HG02973 (cell line): ENCODE results near the gene TEPSIN.
"Not testable (repeated sequence)": the region's sequence is repeated elsewhere in the genome, so short reads cannot be mapped to it uniquely, and the experiment has no call there.

Experiments used
- ATAC-seq: cut with Tn5 transposase; IDR thresholded peaks from one replicate; pipeline ENCODE4 v1.9.1; 2021; ENCODE audit warnings: moderate library complexity; ENCODE audit not compliant: unreplicated experiment

TEPSIN gene

DNA sequence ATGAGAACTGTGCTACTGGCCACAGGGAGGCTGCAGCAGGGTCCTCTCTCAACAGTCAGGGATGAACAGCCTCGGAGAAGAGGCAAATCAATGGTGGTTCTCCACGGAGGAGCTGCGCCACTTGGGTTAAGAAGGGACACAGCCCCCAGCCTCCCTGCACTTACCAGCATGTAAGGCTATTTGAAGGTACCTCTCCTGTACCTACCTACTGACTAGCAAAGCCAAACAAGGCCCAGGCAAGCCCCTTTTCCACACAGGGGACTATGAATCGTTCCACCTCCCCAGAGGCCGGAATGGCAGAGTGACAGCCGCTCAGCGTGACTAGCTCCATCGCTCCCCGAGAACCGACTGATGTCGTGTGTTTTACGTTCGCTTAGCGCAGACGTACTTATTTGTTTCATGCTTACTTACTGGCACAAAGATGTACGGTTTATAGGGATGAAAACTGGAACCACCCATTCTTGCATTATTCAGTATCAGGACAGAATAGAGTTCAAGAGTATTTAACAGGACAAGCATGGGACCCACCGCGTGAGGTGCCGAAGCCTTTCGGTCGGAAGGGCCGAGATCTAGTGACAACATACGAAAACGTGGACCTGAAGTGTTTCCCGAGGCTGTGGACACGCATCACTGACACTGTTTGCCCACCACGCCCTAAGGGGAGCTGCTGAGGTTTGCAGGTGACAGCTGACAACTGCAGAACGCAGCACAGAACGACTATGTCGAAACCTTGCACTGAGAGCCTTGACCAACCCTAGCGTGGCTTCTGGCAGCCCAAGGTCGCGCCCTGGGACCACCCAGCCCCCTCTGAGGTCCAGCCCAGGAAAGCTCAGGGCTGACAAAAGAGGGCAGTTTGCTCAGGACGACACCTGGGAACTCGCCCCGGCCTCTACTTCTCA lies 1.0 kb downstream of the TEPSIN start:
- ATAC-seq, result no peak

DNA sequence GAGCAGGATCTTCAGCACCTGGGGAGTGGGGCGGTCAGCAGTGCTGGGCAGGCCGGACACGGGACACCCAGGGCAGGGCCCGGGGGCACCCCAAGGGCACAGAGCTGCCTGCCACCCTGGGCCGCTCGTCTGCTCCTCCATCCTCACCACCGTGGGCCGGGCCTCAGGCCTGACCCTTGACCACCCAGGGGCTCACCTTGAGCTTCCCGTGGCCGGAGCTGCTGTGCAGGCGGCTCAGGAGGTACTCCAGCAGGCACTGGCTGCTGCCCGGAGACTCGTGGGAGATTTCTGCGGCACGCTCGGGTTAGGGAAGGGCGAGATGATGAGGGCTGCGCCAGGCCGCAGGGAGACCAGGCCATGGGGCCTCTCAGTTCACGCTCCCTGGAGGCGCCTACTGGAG lies 2.1 kb downstream of the TEPSIN start:
- no peak for ATAC-seq

DNA sequence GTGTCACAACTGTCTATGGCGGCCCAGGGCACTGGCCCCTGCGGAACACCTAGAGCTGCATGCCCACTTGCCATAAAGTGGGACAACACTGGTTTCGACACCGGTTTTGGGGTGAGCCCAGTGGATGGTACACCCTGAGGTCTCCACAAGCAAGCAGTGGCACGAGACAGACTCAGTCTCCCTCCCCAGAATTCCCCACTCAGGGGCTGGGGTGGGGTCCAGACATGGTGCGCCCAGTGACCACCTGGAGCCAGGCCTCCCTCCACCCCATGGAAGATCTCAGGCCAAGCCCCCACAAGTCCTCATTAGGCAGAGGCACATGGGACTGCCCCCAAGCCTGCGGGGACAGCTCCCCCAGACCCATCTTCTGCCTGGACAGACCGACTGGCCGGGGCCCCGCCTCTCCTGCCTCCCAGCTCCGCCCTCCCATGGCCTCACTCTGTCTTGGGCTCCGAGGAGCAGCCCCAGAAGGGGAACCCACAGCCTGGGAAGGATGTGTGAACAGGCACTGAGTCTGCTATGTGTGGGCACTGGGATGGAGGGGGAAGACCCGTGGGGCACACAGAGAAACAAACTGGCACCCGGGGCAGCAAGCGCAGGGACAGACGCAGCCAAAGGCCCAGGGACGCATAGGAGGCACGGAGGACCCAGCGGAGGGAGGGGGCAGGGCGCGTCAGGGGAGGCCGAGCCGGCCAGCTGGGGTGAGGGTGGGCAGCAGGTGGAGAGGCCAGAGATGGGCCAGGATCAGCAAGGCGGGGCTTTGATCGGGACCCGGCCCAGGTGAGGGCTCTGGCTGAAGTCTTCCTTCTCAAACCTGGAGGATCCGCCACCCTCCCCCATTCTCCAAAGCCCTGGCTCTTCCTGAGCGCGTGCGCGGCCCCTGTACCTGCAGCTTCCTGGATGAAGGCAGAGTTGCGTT lies 2.8 kb downstream of the TEPSIN start:
- ATAC-seq, result no peak

DNA sequence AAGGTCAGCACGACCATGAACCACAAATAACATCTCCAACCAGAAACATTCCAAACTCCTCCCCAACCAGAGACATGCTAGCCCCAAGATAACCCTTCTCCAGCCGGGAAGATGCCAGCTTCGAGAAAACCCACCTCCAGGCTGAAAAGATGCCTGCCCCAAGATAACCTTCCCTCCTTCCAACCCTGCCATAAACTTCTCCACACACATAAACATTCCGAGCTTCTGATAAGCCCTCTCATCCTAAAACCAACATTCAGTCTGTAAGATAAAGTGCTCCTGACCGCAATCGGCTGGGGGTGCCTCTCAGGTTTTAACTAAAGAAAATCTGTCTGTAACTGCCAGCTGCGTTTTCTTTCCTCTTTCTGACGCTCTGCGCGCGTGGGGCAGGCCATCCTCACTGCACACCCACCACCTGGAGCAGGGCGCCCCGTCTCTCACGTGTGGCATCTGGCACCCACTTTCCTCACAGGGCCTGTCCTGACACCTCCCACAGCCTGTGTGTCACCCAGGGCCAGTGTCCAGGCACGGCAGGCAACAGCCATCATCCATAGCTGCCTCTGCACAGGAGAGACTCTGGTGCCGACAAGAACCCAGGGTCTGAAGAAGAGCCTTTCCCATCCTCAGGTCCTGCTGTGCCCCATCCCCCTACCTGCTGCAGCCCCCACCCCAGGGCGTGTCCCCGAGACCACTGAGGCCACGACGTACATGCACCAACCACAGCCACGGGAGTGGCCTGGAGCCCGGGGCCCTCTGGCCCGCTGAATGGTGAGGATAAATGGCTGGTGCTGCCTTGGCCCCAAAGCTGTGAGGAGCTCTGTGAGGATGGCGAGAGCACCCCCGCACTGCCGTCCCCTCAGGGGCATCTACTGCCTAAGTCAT lies 3.7 kb downstream of the TEPSIN start:
- ATAC-seq, result no peak

DNA sequence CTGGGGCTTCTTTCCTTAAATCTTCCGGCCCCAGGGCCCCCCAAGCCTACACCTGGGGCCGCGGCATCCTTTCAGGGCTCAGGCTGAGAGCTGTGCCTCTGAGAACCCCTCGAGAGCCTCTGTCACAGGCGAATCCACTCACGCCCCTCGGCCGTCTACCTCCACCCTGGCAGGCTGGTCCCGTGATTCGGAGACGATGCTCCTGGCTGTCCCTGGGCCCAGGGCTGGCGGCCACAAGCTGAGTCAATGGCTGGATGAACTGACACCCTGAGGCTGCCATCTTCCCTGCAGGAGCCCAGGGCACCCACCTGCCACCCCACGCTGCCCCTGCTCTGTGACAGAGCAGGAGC lies 4.4 kb downstream of the TEPSIN start:
- no peak for ATAC-seq

DNA sequence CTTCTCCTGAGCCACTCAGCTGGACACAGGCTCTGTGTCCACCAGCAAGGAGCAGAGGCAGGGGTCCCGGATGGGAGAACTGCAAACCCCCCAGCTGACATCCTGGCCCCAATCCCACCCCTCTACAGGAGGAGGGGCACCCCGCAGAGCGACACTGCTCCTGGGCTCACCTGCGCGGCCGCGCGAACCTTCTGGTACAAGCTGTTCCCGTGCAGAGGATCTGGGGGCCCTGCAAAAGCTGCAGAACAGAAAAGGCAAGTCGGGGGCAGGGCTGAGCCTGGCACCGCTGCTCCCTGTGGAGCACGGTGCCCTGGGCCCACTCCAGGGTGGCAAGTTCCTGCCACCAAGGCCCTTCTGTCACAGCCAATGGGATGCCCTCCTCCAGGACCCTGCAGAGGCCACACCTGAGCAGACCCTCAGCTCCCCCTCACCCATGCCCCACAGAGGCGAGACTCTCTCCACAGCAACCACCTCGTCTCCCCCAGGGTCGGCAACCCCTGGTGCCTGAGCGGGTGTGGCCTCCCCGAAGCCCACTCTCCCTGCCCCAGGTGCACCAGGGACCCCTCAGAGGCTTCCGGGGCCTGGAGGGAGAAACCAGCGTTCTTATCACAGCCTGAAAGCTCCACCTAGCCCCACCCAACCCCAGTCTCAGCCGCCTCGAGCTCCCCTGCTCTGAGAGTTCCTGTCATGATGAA lies 4.9 kb downstream of the TEPSIN start:
- ATAC-seq, result no peak

DNA sequence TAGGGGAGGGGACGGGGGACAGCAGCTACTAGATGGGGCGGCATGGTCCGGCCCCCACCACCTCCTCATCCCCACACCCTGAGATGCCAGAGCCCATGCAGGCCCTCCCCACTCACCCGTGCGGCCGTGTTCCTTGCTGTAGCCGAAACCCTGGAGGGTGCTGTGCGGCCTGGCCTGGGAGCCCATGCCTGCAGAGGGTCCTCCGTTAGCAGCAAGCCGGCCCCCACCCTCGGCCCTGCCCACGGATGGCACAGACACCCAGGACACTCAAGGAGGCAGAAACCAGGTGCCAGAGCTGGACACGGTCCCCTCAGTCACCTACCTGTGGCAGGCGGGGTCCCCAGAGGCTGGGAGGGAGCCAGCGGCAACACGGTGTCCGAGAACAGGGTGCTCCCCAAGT lies 5.5 kb downstream of the TEPSIN start:
- no peak for ATAC-seq

DNA sequence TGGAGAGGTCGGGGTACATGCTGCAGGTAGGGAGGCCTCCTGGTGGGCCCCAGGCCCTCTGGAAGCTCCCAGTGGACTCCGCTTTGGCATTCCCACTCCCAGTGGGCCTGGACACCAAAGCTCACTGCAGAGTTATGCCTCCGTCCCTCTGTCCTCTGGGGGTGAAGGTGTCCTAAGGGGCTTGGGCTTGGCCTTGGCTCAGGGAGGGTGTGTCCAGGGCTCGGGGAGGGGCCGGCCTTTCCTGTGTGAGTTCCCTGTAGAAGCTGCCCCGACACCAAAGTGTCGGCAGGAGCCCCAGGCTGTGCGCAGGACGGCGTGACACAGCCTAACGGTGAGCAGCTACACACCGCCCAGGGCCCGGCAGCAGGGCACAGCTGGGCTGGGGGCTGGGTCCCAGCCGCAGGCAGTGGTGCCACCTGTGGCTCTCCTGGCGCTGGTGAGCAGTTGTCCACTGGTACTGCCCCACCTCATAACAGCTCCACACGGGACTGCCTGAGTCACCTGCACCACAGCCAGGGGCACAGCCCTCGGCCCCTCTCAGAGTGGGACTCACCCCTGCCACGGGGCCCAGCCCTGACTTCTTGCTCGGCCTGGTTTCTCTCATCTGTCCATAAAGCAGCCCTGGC lies 6.1 kb downstream of the TEPSIN start:
- ATAC-seq, result no peak

DNA sequence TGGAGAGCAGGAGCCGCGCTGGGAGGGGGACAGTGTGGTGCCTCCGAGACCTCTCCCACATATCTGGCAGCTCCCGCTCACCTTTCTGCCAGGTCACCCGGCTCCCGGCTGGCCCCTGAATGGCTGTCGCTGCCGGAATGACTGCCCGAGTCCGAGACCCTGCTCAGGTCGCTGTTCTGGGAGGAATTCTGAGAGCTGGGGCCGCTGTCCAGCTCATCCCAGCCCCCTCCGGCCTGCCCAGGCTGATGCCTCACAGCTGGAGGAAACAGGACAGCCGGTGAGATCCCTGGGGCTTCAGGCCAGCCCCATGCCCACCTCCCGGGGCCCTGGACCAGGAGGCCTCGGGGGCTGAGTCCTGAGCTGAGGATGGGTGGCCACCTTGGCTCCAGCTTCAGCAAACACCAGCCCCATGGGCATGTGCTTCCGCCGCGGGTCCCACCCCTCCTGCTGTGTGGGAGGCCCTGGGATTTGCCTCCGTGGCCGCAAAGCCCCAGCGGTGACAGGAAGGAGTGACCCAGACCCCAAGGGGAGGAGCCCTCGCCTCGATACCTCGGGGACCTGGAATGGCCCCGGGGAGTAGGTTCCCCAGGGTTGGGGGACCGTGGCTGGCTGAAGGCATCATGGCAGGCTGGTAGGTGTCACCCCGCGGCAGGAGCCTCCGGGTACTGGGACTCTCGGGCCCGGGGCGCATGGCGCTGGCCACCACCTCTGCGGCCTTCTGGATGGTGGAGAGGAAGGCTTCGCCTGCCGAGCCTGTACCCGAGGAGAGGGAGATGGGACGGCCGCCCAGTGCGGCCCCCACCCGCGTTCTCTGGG lies 6.9 kb downstream of the TEPSIN start:
- ATAC-seq, result no peak

DNA sequence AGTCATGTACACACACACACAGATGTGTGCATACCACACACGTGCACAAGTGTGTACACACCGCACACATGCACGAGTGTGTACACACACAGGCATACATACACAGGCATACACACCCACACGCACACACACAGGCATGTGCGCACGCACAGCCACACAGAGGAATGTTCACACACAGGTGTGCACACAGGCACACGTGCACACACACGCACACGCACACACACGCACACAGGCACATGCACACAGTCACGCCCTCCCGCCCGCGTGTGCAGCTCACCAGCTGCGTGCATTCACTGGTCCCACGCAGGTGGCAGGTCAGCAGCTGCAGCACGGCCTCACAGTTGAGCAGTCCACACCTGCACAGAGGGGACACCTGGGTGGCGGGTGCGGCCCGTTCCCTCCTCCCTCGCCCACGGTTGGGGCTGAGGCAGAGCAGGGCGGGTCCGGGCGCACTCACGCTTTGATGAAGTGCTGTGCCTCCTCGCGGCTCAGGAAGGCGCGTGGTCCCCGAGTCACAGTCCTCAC lies 7.7 kb downstream of the TEPSIN start:
- ATAC-seq, result no peak

DNA sequence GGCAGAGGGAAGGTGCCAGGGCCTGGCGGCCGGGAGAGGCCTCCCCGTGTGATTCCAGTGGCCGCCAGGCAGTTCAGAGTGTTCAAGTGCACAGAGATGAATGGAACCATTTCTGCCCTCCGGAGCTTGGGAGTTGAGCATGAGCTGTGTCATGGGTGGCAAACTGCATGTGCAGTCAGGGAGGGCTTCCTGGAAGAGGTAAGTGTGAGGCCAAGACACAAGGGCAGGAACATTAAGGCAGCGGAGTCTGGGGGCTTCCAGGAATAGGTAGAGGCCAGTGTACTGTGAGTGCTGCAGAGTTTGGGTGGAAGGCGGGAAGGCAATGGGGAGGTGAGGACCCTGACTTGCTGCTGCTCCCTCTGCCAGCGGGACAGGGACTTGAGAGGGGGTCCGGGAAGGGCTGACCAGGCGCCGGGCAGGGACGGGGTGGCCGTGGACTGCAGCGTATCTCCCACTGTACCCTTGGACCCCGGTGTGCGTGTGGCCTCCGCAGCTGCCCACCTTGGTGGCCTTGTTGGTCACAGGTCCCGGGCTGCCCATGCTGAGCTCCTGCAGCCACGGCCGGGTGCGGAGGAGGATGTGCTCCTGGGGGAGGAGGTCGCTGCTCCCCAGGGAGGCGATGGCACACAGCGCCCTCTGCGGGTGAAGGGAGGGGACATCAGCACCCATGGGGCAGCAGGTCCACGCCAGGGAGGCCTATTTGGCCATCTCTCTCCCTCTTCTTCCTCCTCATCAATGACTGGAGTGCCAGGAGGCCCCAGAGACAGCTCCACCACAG lies 8.6 kb downstream of the TEPSIN start:
- no peak for ATAC-seq

DNA sequence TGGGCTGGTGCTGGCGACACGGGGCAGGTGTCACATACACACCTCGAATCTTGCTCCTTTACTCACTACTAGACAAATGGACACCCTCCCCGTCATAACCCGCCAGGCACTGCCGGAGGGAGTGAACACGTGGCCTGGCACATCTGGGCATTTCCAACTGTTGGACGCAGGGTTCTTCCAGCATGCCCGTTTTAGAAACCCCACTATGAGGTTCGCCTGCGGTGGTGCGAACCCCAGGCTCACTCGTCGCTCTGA lies 9.3 kb downstream of the TEPSIN start:
- ATAC-seq, result no peak

DNA sequence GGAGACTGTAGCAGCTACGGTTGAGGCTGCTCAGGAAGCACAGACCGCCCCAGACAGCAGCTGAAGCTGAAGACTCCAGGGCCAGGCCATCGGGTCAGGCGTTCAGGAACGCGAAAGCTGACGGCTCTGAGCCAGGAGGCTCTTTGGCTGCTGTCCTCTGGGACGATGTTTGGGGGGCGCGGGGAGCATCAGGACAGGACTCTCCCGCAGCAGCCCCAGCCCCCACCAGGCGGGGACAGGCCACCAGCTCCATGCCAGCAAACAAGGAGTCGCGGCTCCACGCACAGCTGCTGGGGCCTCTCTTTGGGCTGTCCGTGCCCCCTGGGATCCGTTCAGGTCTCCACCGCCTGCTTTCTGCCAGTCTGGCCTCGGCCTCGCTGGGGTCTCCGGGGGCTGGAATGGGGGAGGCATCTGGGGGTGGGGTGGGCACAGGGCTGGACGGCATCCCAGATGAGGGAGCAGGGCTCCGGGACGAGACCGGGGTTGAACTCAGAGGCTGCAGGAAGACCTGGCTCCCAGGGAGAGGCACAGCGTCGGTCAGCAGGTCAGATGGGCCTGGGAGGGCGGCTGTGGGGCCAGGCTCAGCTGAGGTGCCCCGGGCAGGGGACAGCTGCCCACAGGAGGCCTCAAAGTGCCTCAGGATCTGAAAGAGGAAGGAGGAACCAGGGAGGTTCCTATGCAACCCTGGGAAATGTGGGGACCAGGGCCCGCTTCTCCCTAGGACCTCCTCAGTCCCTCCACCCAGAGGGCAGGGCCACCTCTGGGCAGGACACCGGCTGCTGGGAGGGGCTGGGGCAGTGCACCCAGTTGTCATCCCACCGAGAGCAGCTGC lies 9.8 kb downstream of the TEPSIN start:
- ATAC-seq, result no peak

DNA sequence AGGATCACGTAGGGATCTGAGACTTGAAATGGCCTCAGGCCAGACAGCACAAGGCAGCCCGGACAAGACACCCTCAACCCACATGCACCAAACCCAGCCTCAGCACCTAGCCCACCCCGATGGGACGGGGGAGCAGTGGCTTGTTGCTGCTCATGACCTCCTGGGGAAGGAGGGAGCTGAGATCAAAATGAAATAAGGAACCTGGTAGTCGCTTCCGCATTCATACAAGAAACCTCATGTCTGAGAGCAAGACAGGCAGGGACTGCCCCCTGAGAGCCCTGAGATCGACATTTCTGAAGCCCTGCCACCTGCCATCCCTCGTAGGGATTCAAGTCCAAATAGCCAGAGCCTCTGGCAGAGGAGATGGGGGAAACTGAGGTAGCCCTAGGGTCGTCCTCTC lies 10.4 kb downstream of the TEPSIN start:
- ATAC-seq, result no peak

DNA sequence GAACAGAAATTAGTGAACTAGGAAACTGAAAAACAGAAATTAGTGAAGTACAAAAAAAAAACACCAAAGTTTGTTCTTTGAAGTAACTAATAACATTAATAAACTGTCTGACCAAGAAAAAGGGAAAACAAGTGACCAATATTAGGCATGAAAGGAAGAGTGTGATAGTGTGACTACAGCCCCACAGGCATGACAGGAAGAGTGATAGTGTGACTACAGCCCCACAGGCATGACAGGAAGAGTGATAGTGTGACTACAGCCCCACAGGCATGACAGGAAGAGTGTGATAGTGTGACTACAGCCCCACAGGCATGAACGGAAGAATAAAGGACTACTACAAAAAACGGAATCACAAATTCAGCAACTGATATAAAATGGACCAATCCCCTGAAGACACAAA lies 11.2 kb downstream of the TEPSIN start:
- not testable (repeated sequence) for ATAC-seq

DNA sequence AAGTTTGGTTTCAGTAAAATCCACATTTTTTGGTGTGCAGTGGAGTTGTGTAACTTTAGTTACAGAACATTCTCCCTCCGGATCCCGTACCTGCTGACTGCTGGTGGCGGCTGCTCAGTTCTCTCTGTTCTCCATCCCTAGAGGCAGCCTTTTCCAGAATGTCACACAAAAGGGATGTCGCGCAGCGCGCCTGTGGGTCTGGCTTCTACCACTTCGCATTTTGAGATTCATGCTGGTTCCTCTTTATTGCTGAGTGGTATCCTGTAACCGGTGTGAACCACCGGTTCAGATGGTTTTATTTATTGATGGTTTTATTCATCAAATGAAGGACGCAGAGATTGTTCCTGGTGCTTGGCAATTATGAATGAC lies 15.1 kb downstream of the TEPSIN start:
- no peak for ATAC-seq

DNA sequence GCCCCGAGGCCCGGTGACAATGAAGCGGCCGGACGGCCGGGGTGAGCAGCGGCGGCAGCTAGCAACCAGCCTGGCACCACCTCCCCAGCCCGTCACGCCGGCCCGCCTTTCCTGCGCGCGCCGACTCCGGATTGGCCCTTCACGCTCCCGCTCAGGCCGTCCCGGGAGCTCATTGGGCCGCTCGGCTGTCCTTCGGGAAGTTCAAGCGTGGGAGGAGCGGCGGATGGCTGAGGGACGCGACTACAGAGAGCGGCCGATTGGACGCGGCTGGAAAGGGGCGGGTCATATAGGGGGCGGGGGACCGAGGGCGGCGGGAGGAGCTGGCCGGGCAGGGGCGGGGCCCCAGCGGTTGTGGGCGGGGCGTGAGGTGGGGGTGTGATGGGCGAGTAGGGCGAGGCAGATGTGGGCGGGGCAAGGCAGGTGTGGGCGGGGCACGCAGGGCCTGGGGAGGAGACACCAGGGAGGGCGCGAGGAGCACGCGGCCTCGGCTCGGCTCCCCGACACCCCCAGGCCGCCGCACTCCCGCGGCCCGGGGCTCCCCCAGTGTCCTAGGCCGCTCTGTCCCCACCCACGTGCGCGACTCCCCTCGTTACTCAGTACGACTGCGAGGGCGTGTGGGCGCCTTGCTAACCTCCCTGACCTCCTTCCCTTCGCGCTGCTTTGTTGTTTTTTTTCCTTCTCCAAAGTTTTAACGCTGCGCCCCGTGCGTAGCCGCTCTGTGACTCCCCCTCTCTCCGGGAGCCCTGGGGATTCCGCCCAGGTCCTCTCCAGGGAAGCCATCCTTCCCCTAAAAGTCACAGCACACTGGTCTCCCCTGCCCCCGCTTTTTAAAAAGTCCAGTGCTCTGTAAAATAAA lies 15.7 kb downstream of the TEPSIN start, which contains the start of gene CEP131:
Gene CEP131, minus strand, starts transcription at position 60 of the 856 bp plus-strand sequence. CDS start 2,909 bp downstream, outside the sequence.
- ATAC-seq, result peak; percentile 90
